HG03442 (cell line): Measurements from ENCODE around the gene ZNF821.
"Not testable (repeated sequence)": the region's sequence is repeated elsewhere in the genome, so short reads cannot be mapped to it uniquely, and the experiment has no call there.

Source experiments
- ATAC-seq: cut with Tn5 transposase; IDR thresholded peaks from one replicate; pipeline ENCODE4 v1.9.1; 2021; ENCODE audit warnings: mild to moderate bottlenecking, moderate library complexity; ENCODE audit not compliant: unreplicated experiment

ZNF821 gene

DNA sequence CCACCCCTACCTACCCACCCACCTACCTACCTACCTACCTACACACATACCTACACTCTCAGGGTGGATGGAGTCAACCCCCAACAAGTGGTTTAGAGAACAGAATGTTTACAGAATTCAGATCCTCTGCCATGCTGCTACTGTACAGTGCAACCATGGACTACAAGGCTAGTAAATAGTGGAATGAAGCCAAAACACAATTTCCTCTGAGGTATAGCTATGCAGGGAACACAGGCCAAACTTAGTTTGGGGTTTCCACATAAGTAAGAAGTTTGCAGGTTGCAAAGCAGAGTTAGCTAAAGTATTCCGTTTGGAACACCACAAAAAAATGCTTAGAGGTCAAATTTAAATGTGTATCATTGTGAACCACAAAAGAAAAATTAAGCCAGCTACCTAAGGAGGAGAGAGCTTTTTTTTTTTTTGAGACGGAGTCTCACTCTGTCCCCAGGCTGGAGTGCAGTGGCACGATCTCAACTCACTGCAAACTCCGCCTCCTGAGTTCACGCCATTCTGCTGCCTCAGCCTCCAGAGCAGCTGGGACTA is 72.7 kb downstream of the ZNF821 start:
- no peak for ATAC-seq

DNA sequence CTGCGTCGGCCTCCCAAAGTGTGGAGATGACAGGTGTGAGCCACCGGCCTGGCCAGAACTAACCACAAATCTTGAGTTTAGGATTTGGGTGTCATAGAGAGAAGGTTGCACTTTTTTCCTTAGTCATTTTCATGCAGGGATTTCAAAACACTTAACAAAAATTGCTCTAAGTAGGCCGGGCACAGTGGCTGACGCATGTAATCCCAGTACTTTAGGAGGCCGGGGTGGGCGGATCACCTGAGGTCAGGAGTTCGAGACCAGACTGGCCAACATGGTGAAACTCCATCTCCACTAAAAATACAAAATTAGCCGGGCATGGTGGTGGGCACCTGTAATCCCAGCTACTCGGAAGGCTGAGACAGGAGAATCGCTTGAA is 73.8 kb downstream of the ZNF821 start:
- not testable (repeated sequence) for ATAC-seq
